Smooth muscle cell (in vitro differentiated cells): ENCODE results near the gene HS3ST5. TPM values are rescaled to one million over a fixed set of nuclear protein-coding genes. Genes with fewer than 3 reads are reported as not detected.

Source experiments
- DNase-seq: peaks from one replicate; lab custom pipeline; 2025; ENCODE audit not compliant: unreplicated experiment; lab: John Stamatoyannopoulos, UW
- H2AFZ ChIP-seq: fragments of 200-600 bp; sonication (generic); 2 replicates; pipeline ENCODE4 v1.6.0; 2016; ENCODE audit warnings: antibody characterized with exemption, low read depth, mild to moderate bottlenecking
- H3F3A ChIP-seq: fragments of 200-600 bp; sonication (generic); 2 replicates; pipeline ENCODE4 v1.6.0; 2017; ENCODE audit warnings: antibody characterized with exemption, low read depth
- H3K27ac ChIP-seq: fragments of 200-600 bp; sonication (generic); 2 replicates; pipeline ENCODE4 v1.5.1; 2016; ENCODE audit warnings: low read depth, mild to moderate bottlenecking
- H3K27me3 ChIP-seq: fragments of 200-600 bp; sonication (generic); 2 replicates; pipeline ENCODE4 v1.6.1; 2016; ENCODE audit warnings: low read depth, mild to moderate bottlenecking
- H3K36me3 ChIP-seq: fragments of 200-600 bp; sonication (generic); 2 replicates; pipeline ENCODE4 v1.5.1; 2016; ENCODE audit warnings: low read depth
- H3K4me1 ChIP-seq: fragments of 200-600 bp; sonication (generic); 2 replicates; pipeline ENCODE4 v1.5.1; 2016; ENCODE audit warnings: low read depth
- H3K4me2 ChIP-seq: fragments of 200-600 bp; sonication (generic); 2 replicates; pipeline ENCODE4 v1.6.0; 2016; ENCODE audit warnings: mild to moderate bottlenecking
- H3K4me3 ChIP-seq: fragments of 200-600 bp; sonication (generic); 2 replicates; pipeline ENCODE4 v1.5.1; 2016; ENCODE audit warnings: mild to moderate bottlenecking
- H3K79me2 ChIP-seq: fragments of 200-600 bp; sonication (generic); 2 replicates; pipeline ENCODE4 v1.6.0; 2016; ENCODE audit warnings: low read depth, mild to moderate bottlenecking
- H3K9ac ChIP-seq: fragments of 200-600 bp; sonication (generic); 2 replicates; pipeline ENCODE4 v1.6.0; 2016; ENCODE audit warnings: low read depth
- H3K9me3 ChIP-seq: fragments of 200-600 bp; sonication (generic); replicated peaks from 2 replicates; pipeline ENCODE4 v1.5.1; 2016; ENCODE audit warnings: low read depth
- H4K20me1 ChIP-seq: fragments of 200-600 bp; sonication (generic); 2 replicates; pipeline ENCODE4 v1.6.0; 2016; ENCODE audit warnings: low read depth
- CTCF ChIP-seq: fragments of 200-600 bp; sonication (generic); IDR thresholded peaks from 2 replicates; pipeline ENCODE4 v1.5.1; 2017; ENCODE audit warnings: borderline replicate concordance, mild to moderate bottlenecking, antibody characterized with exemption; ENCODE audit not compliant: insufficient read depth, poor library complexity, severe bottlenecking
- WGBS: methylation state at CpG from one replicate; pipeline ENCODE4 v1.1.7; 2016; ENCODE audit warnings: low lambda C conversion rate; 5-methylcytosine and 5-hydroxymethylcytosine counted together
- polyA plus RNA-seq: library from polyadenylated mRNA; unstranded; fragments of >200 nt; fragmentation: Nextera tagmentation; extraction: Ambion mirVana; gene quantifications from 2 replicates; pipeline ENCODE4 v1.2.1, GENCODE V29; 2016
- total RNA-seq: library from RNA; depleted of rRNA; stranded (reverse); fragments of >200 nt; gene quantifications from 2 replicates; pipeline ENCODE4 v1.2.3, GENCODE V29; 2014

Gene HS3ST5
- total and polyA plus RNA-seq, 2 experiments from 2014 or later = 0.18 to 0.25 TPM

GRCh38 chr6:114135363-114135971, 207.4 kb downstream of the HS3ST5 start:
- no peaks in the 10 kb centered on the region for H3K36me3 ChIP-seq
- no peaks in the 10 kb centered on the region for H4K20me1 ChIP-seq
- no peak for DNase-seq
- H3K9ac ChIP-seq = no peak overlapping the region
- H2AFZ ChIP-seq = no peak overlapping the region
- no peak overlapping the region for H3K4me2 ChIP-seq
- H3K9me3 ChIP-seq = no peaks in the 10 kb centered on the region
- H3K79me2 ChIP-seq = no peaks in the 10 kb centered on the region
- H3K27me3 ChIP-seq = no peaks in the 10 kb centered on the region
- H3K27ac ChIP-seq = no peak overlapping the region
- H3K4me1 ChIP-seq = no peaks in the 10 kb centered on the region
- TF ChIP-seq CTCF = no peak
- 77% methylated on average over 5 of the region's 5 CpGs for WGBS
- no peak overlapping the region for H3K4me3 ChIP-seq
- no peaks in the 10 kb centered on the region for H3F3A ChIP-seq

GRCh38 chr6:114133816-114134215, 209.0 kb downstream of the HS3ST5 start:
- no peak for TF ChIP-seq CTCF
- DNase-seq = no peak
- H3F3A ChIP-seq = no peaks in the 10 kb centered on the region
- no peak overlapping the region for H3K4me3 ChIP-seq
- no peaks in the 10 kb centered on the region for H3K79me2 ChIP-seq
- H3K4me1 ChIP-seq = no peaks in the 10 kb centered on the region
- H3K27ac ChIP-seq = no peak overlapping the region
- H3K36me3 ChIP-seq = no peaks in the 10 kb centered on the region
- H4K20me1 ChIP-seq = no peaks in the 10 kb centered on the region
- no peaks in the 10 kb centered on the region for H3K27me3 ChIP-seq
- no peak overlapping the region for H3K9ac ChIP-seq
- no peaks in the 10 kb centered on the region for H3K9me3 ChIP-seq
- 100% methylated on average over 4 of the region's 4 CpGs for WGBS
- H3K4me2 ChIP-seq = no peak overlapping the region
- H2AFZ ChIP-seq = no peak overlapping the region

- Histone ChIP-seq H2AFZ (no peak overlapping the region), H3F3A (no peaks in the 10 kb centered on the region), H3K9ac (no peak overlapping the region), H3K4me1 (no peaks in the 10 kb centered on the region), H4K20me1 (no peaks in the 10 kb centered on the region), H3K27ac (no peak overlapping the region), H3K79me2 (no peaks in the 10 kb centered on the region), H3K27me3 (no peaks in the 10 kb centered on the region), H3K4me3 (no peak overlapping the region), H3K4me2 (no peak overlapping the region), H3K9me3 (no peaks in the 10 kb centered on the region), H3K36me3 (no peaks in the 10 kb centered on the region)
- WGBS = 100% methylated on average over 1 of the region's 1 CpG
- DNase-seq = no peak
- TF ChIP-seq CTCF = no peak
Observed at GRCh38 chr6:114131945-114132344, 210.9 kb downstream of the HS3ST5 start.

- H3K4me2 ChIP-seq = no peak overlapping the region
- no peaks in the 10 kb centered on the region for H3K36me3 ChIP-seq
- H3K4me3 ChIP-seq = no peak overlapping the region
- 61% methylated on average over 3 of the region's 3 CpGs for WGBS
- H3K4me1 ChIP-seq = no peaks in the 10 kb centered on the region
- H3F3A ChIP-seq = no peaks in the 10 kb centered on the region
- no peak overlapping the region for H3K27ac ChIP-seq
- H3K9me3 ChIP-seq = no peaks in the 10 kb centered on the region
- no peak overlapping the region for H2AFZ ChIP-seq
- no peak for TF ChIP-seq CTCF
- no peak for DNase-seq
- no peak overlapping the region for H3K9ac ChIP-seq
- H3K27me3 ChIP-seq = no peaks in the 10 kb centered on the region
- no peaks in the 10 kb centered on the region for H4K20me1 ChIP-seq
- no peaks in the 10 kb centered on the region for H3K79me2 ChIP-seq
Observed at GRCh38 chr6:114125576-114125975, 217.2 kb downstream of the HS3ST5 start.
